T-helper 22 cell (primary cell): ENCODE data around the gene TMC1.
"Not testable (repeated sequence)": the region's sequence is repeated elsewhere in the genome, so short reads cannot be mapped to it uniquely, and the experiment has no call there.

Experiments used
- DNase-seq: peaks from one replicate; pipeline ENCODE4 v3.0.0-alpha.2; 2020; ENCODE audit warnings: low read depth

TMC1 gene

DNA sequence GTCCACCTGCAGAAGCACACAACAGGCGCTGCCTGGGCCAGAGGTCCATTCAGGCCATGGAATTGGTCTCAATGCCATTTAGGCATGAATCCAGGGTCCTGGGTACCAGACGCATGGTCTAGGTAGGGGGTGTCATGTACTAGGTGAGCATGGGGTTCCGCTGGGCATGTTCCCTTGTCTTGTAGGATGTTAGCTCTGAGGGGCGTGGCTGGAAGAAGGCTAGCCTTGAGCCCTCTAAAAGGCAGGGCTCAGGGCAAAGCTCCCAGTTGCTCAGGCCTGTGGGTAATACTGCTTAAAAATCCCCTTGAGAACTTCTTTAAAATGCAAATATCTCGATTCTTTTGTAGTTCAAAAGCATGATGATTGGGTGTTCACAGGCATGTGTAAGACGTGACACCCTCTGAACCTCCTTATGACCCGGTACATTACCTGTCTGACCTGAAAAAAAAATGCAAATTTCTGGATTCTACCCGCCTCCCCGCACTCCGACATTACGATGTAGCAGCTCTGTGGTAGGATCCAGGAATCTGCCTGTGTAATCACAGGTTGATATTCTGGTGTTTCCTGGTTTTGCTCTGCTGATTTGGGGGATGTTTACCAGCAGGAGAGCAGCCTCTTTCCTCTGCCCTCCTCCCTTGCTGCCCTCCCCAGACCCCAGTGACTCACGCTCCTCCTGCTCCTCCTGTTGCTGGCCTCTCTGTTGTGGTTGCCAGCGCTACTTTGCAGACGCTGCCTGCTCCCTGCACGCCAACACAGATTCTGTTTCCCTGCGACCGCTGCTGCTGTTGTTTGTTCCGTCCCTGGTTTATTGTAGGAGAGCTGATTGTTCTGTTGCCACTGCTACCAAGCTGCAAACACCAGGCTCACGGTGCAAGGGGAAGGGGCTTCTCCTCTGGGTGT lies 5.7 kb downstream of the TMC1 start:
- DNase-seq, result peak; percentile 83

DNA sequence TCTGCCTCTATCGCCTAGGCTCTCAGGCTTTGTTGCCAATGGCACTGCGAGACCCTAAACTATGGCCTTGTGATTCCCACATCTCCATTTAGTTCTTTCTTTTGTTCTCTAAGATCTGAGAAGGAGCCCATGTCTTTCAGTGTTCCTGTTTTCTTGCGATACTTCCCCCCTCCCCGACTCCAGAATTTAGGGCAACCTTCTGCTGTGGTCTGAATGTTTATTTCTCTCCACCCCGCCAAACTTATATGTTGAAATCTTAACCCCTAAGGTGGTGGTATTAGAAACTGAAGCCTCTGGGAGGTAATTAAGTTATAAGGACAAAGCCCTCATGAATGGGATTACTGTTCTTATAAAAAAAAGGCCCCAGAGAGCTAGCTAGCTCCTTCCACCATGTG lies 6.4 kb downstream of the TMC1 start:
- no peak for DNase-seq

DNA sequence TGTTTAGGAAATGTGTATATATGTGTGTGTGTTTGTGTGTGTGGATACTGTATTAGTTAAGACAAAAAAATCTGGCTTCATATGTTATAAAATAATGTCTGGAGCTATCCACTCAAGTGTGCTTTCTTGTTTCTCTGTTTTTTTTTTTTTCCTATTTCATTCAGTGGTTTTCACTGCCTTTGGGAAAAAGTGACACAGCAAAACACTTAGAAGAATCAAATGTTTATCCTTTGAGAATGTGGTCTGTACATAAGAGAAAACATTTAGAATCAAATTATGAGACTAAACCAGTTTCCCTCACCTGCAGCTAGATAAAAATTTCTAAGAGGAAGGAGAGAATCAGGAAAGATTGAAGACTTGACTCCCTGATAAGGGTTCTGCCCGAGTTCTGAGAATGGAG lies 8.1 kb downstream of the TMC1 start:
- no peak for DNase-seq

DNA sequence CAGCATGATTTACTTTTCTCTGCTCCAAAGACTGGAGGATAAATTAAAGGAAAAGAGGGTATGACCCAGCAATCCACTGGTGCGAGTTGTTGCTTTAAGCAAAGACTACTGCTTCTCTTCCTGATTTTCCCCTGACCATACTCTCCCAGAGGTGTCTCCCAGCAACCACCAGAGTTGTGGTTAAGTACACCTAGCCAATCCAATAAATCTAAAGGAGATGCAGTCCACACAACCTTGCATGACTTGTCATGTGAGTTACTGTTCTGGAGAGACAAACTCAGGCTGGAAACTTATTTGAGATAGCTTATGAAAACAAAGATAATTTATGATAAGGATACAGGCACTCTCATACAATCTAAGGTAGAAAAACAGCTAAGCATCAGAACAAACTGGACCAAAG lies 11.9 kb downstream of the TMC1 start:
- no peak for DNase-seq

DNA sequence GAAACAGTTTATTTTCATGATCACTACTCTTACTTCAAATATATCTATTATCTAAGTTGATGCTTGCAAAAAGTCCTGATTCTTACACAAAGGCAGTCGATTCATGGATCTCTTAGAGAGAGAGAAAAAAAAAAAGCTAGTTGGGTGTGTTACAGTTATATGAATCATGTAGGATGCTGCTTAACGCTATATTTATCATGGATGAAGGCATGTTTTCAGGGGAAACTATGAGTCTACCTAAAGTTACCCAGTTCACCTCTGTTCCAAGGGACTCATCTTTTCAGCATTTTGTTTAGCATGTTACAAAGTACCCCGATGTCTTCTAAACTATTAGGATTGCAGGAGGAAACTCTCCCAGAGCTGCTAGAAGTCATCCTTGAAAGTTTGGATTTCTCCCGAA lies 13.5 kb downstream of the TMC1 start:
- no peak for DNase-seq

GRCh38 chr9:72537011-72537545 lies 15.7 kb downstream of the TMC1 start:
- DNase-seq, result no peak

DNA sequence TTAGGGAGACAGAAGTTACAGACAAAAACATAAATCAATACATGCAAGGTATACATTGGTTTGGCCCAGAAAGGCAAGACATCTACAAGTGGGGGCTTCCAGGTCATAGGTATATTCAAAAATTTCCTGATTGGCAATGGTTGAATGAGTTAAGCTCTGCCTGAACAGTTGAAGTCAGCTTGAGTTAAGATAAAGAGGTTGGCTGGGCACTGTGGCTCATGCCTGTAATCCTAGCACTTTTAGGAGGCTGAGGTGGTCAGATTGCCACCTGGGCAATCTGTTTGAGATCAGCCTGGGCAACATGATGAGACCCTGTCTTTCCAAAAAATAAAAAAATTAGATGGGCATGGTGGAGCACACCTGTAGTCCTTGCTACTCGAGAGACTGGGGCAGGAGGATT lies 16.3 kb downstream of the TMC1 start:
- no peak for DNase-seq

DNA sequence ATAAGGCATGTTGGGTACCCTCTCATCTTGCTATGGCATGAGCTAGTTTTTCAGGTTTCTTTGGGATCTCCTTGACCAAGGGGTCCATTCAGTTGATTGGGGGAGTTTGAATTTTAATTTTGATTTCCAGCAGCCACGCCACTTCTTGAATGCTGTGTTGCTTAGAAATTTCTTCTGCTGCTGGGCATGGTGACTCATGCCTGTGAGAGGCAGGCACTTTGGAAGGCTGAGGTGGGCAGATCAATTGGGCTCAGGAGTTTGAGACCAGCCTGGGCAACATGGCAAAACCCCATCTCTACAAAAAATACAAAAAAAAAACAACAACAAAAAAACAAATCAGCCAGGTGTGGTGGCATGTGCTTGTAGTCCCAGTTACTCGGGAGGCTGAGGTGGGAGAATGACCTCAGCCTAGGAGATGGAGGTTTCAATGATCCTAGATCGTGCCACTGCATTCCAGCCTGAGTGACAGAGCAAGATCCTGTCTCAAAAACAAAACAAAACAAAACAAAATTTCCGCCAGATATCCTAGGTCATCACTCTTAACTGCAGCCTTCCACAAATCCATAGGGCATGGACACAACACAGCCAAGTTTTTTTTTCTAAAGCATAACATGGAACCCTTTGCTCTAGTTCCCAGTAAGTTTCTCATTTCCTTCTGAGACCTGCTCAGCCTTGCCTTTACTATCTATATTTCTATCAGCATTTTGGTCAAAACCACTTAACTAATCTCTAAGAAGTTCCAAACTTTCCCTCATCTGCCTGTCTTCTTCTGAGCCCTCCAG lies 17.7 kb downstream of the TMC1 start:
- no peak for DNase-seq

DNA sequence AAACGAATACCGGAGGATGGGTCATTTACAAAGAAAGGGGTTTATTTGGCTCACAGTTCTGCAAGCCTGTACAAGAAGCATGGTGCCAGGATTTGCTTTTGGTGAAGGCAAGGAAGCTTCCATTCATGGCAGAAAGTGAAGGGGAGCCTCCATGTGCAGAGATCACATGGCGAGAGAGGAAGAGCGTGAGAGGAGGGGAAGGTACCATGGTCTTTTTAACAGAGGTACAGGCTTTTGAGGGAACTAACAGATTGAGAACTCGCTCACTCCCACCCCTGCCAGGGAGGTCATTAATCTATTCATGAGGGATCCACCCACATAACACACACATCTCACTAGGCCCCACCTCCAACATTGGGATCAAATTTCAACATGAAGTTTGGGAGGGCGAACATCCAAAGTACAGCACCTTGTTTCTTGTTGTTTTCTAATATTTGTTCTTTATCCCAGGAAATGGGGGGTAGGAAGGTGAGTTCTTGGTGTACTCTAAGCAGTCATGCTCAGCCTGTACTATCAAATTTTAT lies 18.5 kb downstream of the TMC1 start:
- no peak for DNase-seq

DNA sequence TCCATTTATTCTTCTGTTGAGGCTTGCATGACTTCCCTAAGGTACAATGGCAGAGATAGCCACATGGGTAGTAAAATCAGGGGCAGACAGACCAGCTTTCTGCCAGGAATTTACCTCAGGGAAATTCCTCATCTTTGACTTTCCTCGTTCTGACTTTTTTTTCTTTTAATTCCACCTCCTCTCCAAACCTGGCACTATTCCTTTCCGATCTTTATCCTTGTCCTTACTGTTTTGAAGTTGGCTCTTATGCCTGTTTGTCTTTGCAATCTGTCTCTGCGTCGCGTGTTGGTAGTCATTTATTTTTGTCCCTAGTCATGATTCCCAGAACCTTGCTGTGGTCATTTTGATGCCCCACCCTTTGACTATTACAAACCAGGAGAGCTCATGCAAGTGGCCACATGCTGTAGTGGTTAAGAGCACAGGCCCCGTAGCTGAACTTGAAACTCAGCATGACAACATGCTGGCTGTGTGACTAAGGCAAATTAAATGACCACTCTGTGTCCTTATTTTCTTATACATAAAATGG lies 19.0 kb downstream of the TMC1 start:
- no peak for DNase-seq

GRCh38 chr9:72542537-72542833 lies 21.1 kb downstream of the TMC1 start:
- DNase-seq, result not testable (repeated sequence)

- no peak for DNase-seq
Observed at GRCh38 chr9:72542917-72543316, 21.5 kb downstream of the TMC1 start.

DNA sequence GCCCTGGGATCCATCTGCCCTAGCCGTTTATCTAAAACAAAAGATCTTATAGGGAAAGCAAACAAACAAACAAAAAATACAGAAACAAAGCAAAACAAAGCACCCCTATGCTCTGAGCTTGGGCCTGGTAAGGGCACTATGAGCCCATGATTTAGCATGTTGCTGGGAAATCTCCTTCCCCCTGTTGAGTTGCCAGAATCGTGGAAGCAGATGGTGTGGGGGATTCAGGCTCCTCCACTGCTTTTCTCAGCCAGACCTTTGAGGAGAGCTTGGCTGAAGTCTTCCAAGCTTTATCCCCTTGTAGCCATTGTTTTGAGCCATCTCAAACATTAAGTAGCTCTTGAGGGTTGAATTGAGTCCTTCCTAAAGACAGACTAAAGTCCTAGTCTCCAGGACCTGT lies 29.9 kb downstream of the TMC1 start:
- DNase-seq, result no peak

DNA sequence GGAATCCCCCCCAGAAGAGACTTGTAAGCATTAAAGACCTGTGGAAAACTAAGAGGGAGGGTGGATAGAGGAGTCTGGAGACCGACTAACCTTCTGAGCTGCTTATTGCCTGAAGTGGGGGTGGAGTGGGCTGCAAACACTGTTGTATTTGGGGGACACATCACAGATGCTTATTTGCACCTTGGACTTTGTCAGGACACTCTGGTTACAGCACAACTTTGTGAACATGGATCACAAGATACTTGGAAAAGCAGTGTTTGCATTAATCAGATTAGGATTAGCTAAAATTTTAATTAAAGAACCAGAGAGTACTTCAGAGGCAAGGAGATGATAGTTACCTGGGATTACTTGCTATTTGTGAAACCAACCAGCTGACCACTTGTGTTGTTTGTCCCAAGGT lies 30.9 kb downstream of the TMC1 start:
- DNase-seq, result no peak

- no peak for DNase-seq
Observed at GRCh38 chr9:72554221-72554641, 32.8 kb downstream of the TMC1 start.

- peak; percentile 4 for DNase-seq
Observed at GRCh38 chr9:72557549-72557948, 36.1 kb downstream of the TMC1 start.

GRCh38 chr9:72560086-72560485 lies 38.7 kb downstream of the TMC1 start:
- DNase-seq, result no peak

DNA sequence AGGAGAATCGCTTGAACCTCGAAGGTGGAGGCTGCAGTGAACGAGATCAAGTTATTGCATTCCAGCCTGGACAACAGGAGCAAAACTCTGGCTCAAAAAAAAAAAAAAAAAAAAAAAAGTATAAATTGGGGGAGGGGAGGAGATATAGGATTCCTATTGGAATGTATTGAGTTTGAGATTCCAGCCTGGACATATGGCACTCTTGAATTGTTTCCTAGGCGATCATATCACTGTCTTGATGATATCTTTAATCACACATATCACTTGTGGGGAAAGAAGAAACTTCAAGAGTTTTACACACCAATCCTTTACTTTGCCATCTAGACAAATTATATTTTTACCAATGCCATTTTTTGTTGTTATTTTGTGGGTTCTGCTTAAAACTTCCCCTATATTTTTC lies 42.4 kb downstream of the TMC1 start:
- no peak for DNase-seq

DNA sequence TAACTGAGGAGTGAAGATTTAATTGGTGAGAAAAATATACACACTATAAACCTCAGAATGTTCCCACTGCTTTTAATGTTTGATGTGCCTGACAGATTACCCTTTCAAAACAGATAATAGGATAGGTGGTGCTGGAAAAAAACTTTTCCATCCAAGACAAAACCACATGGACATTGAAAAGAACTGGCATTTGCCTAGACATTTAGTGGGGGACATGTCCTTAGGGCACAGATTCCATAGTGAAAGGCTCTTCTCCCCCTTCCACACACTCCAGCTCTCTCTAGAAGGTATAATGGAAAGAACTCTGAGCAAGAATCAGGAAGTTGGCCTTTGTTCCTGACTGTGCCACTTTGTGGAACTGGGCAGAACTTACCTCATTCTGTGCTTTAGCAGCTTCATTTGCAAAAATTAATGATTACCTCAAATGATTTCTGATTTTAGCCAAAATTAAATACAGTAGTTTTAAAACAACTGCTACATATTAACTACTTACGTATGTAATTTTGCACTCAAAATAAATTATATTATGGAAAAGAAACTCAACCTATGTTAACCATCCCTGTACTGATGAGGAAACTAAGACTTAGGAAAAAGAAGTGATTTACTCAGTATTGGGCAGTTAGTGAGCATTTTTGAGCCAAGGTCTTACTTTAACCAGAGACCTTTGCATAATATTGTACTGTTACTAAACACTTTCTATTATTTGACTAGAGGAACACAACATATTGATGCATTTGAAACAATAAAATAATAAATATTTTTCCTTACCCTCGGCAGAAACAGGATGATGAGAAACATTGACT lies 43.3 kb downstream of the TMC1 start:
- DNase-seq, result no peak

DNA sequence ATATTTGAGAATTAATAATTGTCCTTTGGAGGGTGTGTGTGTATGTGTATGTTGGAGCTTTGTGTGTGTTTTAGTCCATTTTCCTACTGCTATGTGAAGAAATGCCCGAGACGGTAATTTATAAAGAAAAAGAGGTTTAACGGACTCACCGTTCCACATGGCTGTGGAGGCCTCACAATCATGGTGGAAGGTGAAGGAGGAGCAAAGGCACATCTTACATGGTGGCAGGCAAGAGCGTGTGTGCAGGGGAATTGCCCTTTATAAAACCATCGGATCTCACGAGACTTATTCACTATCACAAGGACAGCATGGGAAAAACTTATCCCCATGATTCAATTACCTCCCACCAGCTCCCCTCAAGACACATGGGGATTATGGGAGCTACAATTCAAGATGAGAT lies 44.1 kb downstream of the TMC1 start:
- DNase-seq, result no peak

DNA sequence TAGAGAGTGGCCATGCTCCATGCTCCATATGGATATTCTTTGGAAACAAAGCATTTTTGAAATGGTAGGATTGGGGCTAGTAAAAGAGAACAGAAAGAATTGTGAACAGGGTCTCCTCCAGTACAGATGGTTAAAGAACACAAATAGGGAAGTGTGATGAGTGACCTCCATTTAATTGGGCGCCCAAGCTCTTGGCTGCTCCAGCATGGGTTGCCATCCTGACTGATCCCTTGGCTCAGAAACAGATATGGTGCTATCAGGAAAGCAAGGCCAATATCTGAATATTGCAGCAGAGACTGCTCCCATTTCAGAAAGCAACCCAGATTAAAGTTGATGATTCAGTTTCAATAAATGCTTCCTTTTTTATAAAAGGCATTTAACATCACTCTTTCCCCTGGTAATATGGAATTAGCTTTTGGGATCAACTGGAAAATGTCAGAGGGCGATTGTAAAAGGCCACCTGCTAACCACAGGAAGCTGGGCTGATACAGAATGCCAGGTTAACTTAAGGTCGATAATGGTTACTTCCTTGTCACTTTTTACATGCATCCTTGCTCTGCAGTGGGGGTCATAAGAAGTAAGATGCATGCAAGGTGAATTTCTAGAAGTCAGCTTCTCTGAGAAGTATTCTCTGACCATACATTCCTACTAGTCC lies 52.9 kb downstream of the TMC1 start:
- DNase-seq, result no peak
